GM23338 (cell line): ENCODE measurements around the gene CACNA2D3. TPM values are rescaled to one million over a fixed set of nuclear protein-coding genes. Genes with fewer than 3 reads are reported as not detected.

Experiments
- ATAC-seq: fragments of 200-7000 bp; cut with Tn5 transposase; 3 replicates; pipeline ENCODE4 v1.9.1; 2020
- DNase-seq: peaks from one replicate; pipeline ENCODE4 v3.0.0-alpha.2; 2015; ENCODE audit warnings: low spot score
- H2AFZ ChIP-seq: fragments of 200-600 bp; sonication (generic); 2 replicates; pipeline ENCODE4 v1.8.0; 2016; ENCODE audit warnings: antibody characterized with exemption, mild to moderate bottlenecking, moderate library complexity
- H3F3A ChIP-seq: fragments of 200-600 bp; sonication (generic); replicated peaks from 2 replicates; pipeline ENCODE4 v1.8.0; 2017; ENCODE audit warnings: antibody characterized with exemption, mixed run types, low read depth
- H3K27ac ChIP-seq: fragments of 200-600 bp; sonication (generic); 2 replicates; pipeline ENCODE4 v1.6.1; 2016; ENCODE audit warnings: low read depth
- H3K27me3 ChIP-seq: fragments of 200-600 bp; sonication (generic); 2 replicates; pipeline ENCODE4 v1.8.0; 2016; ENCODE audit warnings: mild to moderate bottlenecking, mixed run types, moderate library complexity; ENCODE audit not compliant: insufficient read depth
- H3K36me3 ChIP-seq: fragments of 200-600 bp; sonication (generic); 2 replicates; pipeline ENCODE4 v1.8.0; 2016; ENCODE audit warnings: mild to moderate bottlenecking; ENCODE audit not compliant: insufficient read depth
- H3K4me1 ChIP-seq: fragments of 200-600 bp; sonication (generic); 2 replicates; pipeline ENCODE4 v1.8.0; 2016; ENCODE audit warnings: mild to moderate bottlenecking, moderate library complexity; ENCODE audit not compliant: insufficient read depth
- H3K4me2 ChIP-seq: fragments of 200-600 bp; sonication (generic); 2 replicates; pipeline ENCODE4 v1.7.1; 2017; ENCODE audit warnings: mixed run types
- H3K4me3 ChIP-seq: fragments of 200-600 bp; sonication (generic); 2 replicates; pipeline ENCODE4 v1.6.1; 2016; ENCODE audit warnings: mixed run types
- H3K79me2 ChIP-seq: fragments of 200-600 bp; sonication (generic); replicated peaks from 2 replicates; pipeline ENCODE4 v1.8.0; 2017; ENCODE audit warnings: mild to moderate bottlenecking; ENCODE audit not compliant: insufficient read depth
- H3K9me2 ChIP-seq: fragments of 200-600 bp; sonication (generic); 2 replicates; pipeline ENCODE4 v1.8.0; 2017; ENCODE audit not compliant: insufficient read depth
- H4K20me1 ChIP-seq: fragments of 200-600 bp; sonication (generic); replicated peaks from 2 replicates; pipeline ENCODE4 v1.8.0; 2017; ENCODE audit warnings: mild to moderate bottlenecking; ENCODE audit not compliant: insufficient read depth
- H3K27ac Mint-ChIP-seq: 2 replicates; pipeline ENCODE4 v1.8.0; 2020; ENCODE audit warnings: inconsistent platforms, mild to moderate bottlenecking, moderate library complexity, mixed read lengths
- H3K27me3 Mint-ChIP-seq: 3 replicates; pipeline ENCODE4 v1.8.0; 2022; ENCODE audit warnings: low read depth, mild to moderate bottlenecking, moderate library complexity, mixed read lengths, inconsistent platforms; ENCODE audit not compliant: insufficient read depth, poor library complexity
- H3K36me3 Mint-ChIP-seq: 3 replicates; pipeline ENCODE4 v1.8.0; 2021; ENCODE audit warnings: low read depth, mild to moderate bottlenecking, inconsistent platforms, moderate library complexity, mixed read lengths
- H3K4me1 Mint-ChIP-seq: 3 replicates; pipeline ENCODE4 v1.8.0; 2020; ENCODE audit warnings: mild to moderate bottlenecking, inconsistent platforms, mixed read lengths
- H3K4me3 Mint-ChIP-seq: 3 replicates; pipeline ENCODE4 v1.8.0; 2021; ENCODE audit warnings: moderate library complexity, mild to moderate bottlenecking, inconsistent platforms, mixed read lengths
- H3K9me3 Mint-ChIP-seq: 3 replicates; pipeline ENCODE4 v1.8.0; 2020; ENCODE audit warnings: moderate library complexity, mild to moderate bottlenecking, inconsistent platforms, mixed read lengths
- CREB1 ChIP-seq: fragments of 250-450 bp; sonication (Bioruptor Pico); IDR thresholded peaks from 2 replicates; pipeline ENCODE4 v1.5.0; 2020; ENCODE audit warnings: low read depth, mild to moderate bottlenecking, moderate library complexity
- CTCF ChIP-seq, 2 experiments: fragments of 200-600 bp in 1 of 2; sonication (generic) in 1 of 2; conservative IDR thresholded peaks; 2 replicates each; pipeline versions ENCODE4 v1.5.1 to v1.6.1; 2016 to 2017; ENCODE audit warnings: antibody characterized with exemption in 2 of 2, low read depth in 2 of 2, mild to moderate bottlenecking in 2 of 2, moderate library complexity in 1 of 2
- ETS1 ChIP-seq: IDR thresholded peaks from 2 replicates; pipeline ENCODE4 v1.6.1; 2016; ENCODE audit warnings: antibody characterized with exemption
- EZH2 ChIP-seq: fragments of 200-600 bp; sonication (generic); IDR thresholded peaks from one replicate; pipeline ENCODE4 v1.8.0; 2017; ENCODE audit warnings: antibody characterized with exemption, mild to moderate bottlenecking, low read depth; ENCODE audit not compliant: unreplicated experiment
- EZH2phosphoT487 ChIP-seq: fragments of 200-600 bp; sonication (generic); IDR thresholded peaks from one replicate; pipeline ENCODE4 v1.8.1; 2018; ENCODE audit warnings: antibody characterized with exemption; ENCODE audit not compliant: unreplicated experiment
- JUNB ChIP-seq: IDR thresholded peaks from one replicate; pipeline ENCODE4 v1.6.1; 2016; ENCODE audit warnings: antibody characterized with exemption; ENCODE audit not compliant: unreplicated experiment
- NANOG ChIP-seq: IDR thresholded peaks from 2 replicates; pipeline ENCODE4 v1.6.1; 2016; ENCODE audit warnings: antibody characterized with exemption, borderline replicate concordance
- POLR2AphosphoS5 ChIP-seq: IDR thresholded peaks from 2 replicates; pipeline ENCODE4 v1.6.1; 2016; ENCODE audit warnings: antibody characterized with exemption, low read depth
- REST ChIP-seq: IDR thresholded peaks from one replicate; pipeline ENCODE4 v1.6.1; 2018; ENCODE audit warnings: antibody characterized with exemption; ENCODE audit not compliant: unreplicated experiment
- STAT1 ChIP-seq: IDR thresholded peaks from one replicate; pipeline ENCODE4 v1.6.1; 2016; ENCODE audit warnings: antibody characterized with exemption; ENCODE audit not compliant: unreplicated experiment
- ZNF114 ChIP-seq: fragments of 250-450 bp; sonication (Bioruptor Pico); IDR thresholded peaks from 2 replicates; pipeline ENCODE4 v1.5.0; 2020; ENCODE audit warnings: mild to moderate bottlenecking, moderate library complexity
- ZNF331 ChIP-seq: fragments of 250-450 bp; sonication (Bioruptor Pico); IDR thresholded peaks from 2 replicates; pipeline ENCODE4 v1.5.0; 2020; ENCODE audit warnings: low read depth, mild to moderate bottlenecking, moderate library complexity
- ZNF462 ChIP-seq: fragments of 250-450 bp; sonication (Bioruptor Pico); IDR thresholded peaks from 2 replicates; pipeline ENCODE4 v1.5.0; 2020; ENCODE audit warnings: mild to moderate bottlenecking, moderate library complexity
- polyA plus RNA-seq: library from polyadenylated mRNA; unstranded; fragments of >200 nt; fragmentation: Nextera tagmentation; extraction: Ambion mirVana; gene quantifications from 2 replicates; pipeline ENCODE4 v1.2.1, GENCODE V29; 2016
- total RNA-seq: library from RNA; depleted of rRNA; stranded (reverse); fragments of >200 nt; shearing (Covaris generic); gene quantifications from 2 replicates; pipeline ENCODE4 v1.2.3, GENCODE V29; 2014

Gene CACNA2D3
- total and polyA plus RNA-seq, 2 experiments from 2014 or later: 2.2 to 2.3 TPM

- Mint-ChIP-seq H3K27ac (no peak overlapping the region; the same call in 1 of the 2 replicates), H3K4me1 (peaks cover 13% of the 10 kb centered on the region), H3K9me3 (peaks cover 17% of the 10 kb centered on the region), H3K36me3 (peaks cover 3% of the 10 kb centered on the region; the same call in 2 of the 3 replicates), H3K4me3 (no peak overlapping the region), H3K27me3 (peaks cover 34% of the 10 kb centered on the region)
- ATAC-seq (no peak), DNase-seq (no peak)
- H3K79me2 ChIP-seq: peaks cover 41% of the 10 kb centered on the region
- peak overlapping the region; percentile 68 for H3K4me2 ChIP-seq
- peaks cover 34% of the 10 kb centered on the region for H3K4me1 ChIP-seq
- no peaks in the 10 kb centered on the region for H3K9me2 ChIP-seq
- peak overlapping the region; percentile 94 for H3K27ac ChIP-seq
- H3K36me3 ChIP-seq: peaks cover 62% of the 10 kb centered on the region
- H2AFZ ChIP-seq: no peak overlapping the region
- H4K20me1 ChIP-seq: peaks cover 15% of the 10 kb centered on the region
- no peaks in the 10 kb centered on the region for H3K27me3 ChIP-seq
- H3F3A ChIP-seq: peaks cover 62% of the 10 kb centered on the region
- peak overlapping the region; percentile 45 for H3K4me3 ChIP-seq
- no peak for TF ChIP-seq CTCF (conservative IDR thresholded peaks at IDR 0.05; ENCODE audit: low read depth in 2 of 2)
- no peak for TF ChIP-seq JUNB
- no peak; the same call in 1 of the 2 replicates for TF ChIP-seq POLR2AphosphoS5
- TF ChIP-seq ZNF114 (CRISPR knock-in tag): no peak
- TF ChIP-seq CREB1 (CRISPR knock-in tag): no peak
- TF ChIP-seq EZH2: no peak
- TF ChIP-seq STAT1: no peak
- TF ChIP-seq ZNF462 (CRISPR knock-in tag): no peak
- TF ChIP-seq ZNF331 (CRISPR knock-in tag): no peak
- TF ChIP-seq REST: no peak
- no peak for TF ChIP-seq ETS1
- TF ChIP-seq EZH2phosphoT487: no peak
- no peak for TF ChIP-seq NANOG
These were observed 511.7 kb downstream of the CACNA2D3 start for GRCh38 chr3:54634122-54634469.
